Glomerular endothelial cell (primary cell): Measurements from ENCODE around the gene BCKDK. TPM values are rescaled to one million over a fixed set of nuclear protein-coding genes. Genes with fewer than 3 reads are reported as not detected.
"Not testable (repeated sequence)": the region's sequence is repeated elsewhere in the genome, so short reads cannot be mapped to it uniquely, and the experiment has no call there.

Experiments used
- DNase-seq: peaks from one replicate; pipeline ENCODE4 v3.0.0-alpha.2; 2011; ENCODE audit warnings: low read depth, low spot score; ENCODE audit errors: extremely low read depth
- total RNA-seq: library from RNA; depleted of rRNA; stranded (reverse); fragments of >200 nt; gene quantifications from 2 replicates; pipeline ENCODE4 v1.2.3, GENCODE V29; 2015

Gene BCKDK
- total RNA-seq, 1 donor from 2014 or later: 67.5 TPM

GRCh38 chr16:31138621-31139578, 30.7 kb downstream of the BCKDK start:
- peak; percentile 12 for DNase-seq

- not testable (repeated sequence) for DNase-seq
These were observed 32.9 kb downstream of the BCKDK start for GRCh38 chr16:31141071-31141469.

GRCh38 chr16:31141489-31142108, 33.4 kb downstream of the BCKDK start:
- DNase-seq: peak; percentile 10

GRCh38 chr16:31142109-31143010, 34.2 kb downstream of the BCKDK start:
- peak; percentile 78 for DNase-seq

GRCh38 chr16:31143011-31143693, 35.0 kb downstream of the BCKDK start:
- no peak for DNase-seq

- DNase-seq: no peak
These were observed 35.5 kb downstream of the BCKDK start for GRCh38 chr16:31143694-31144148.

GRCh38 chr16:31144418-31144817, 36.2 kb downstream of the BCKDK start:
- DNase-seq: not testable (repeated sequence)

GRCh38 chr16:31145398-31145990, 37.3 kb downstream of the BCKDK start:
- DNase-seq: no peak

- DNase-seq: no peak
These were observed 39.4 kb downstream of the BCKDK start for GRCh38 chr16:31147574-31147973.

- DNase-seq: no peak
These were observed 40.1 kb downstream of the BCKDK start for GRCh38 chr16:31148281-31148728.

- no peak for DNase-seq
These were observed 40.7 kb downstream of the BCKDK start for GRCh38 chr16:31148896-31149295.

GRCh38 chr16:31149332-31149731, 41.1 kb downstream of the BCKDK start:
- DNase-seq: no peak

GRCh38 chr16:31149894-31150890, 42.0 kb downstream of the BCKDK start, which contains the start of gene PRSS36:
Gene PRSS36, minus strand, starts transcription at chr16:31150066. Its CDS starts 31 bp downstream, at chr16:31150035.
- DNase-seq: no peak

GRCh38 chr16:31150976-31151375, 42.8 kb downstream of the BCKDK start:
- not testable (repeated sequence) for DNase-seq

GRCh38 chr16:31157136-31157535, 49.0 kb downstream of the BCKDK start:
- no peak for DNase-seq
